Mammary epithelial cell (primary cell): Measurements from ENCODE around the gene CPHXL2.

Experiments
- CTCF ChIP-seq, 2 donors: IDR thresholded peaks in 1 of 2; conservative IDR thresholded peaks in 1 of 2; 2 replicates each; pipeline ENCODE4 v1.5.1; 2011 to 2012; ENCODE audit warnings: inconsistent platforms in 2 of 2, low read length in 2 of 2, mild to moderate bottlenecking in 2 of 2, control low read depth in 1 of 2, low read depth in 1 of 2; ENCODE audit not compliant: insufficient read depth in 1 of 2; ENCODE audit errors: extremely low read depth in 1 of 2
- EZH2 ChIP-seq: IDR thresholded peaks from 2 replicates; pipeline ENCODE4 v1.6.1; 2012; ENCODE audit warnings: low read length, inconsistent platforms, borderline replicate concordance

- no peak for TF ChIP-seq CTCF (conservative IDR thresholded peaks at IDR 0.05 in 1 of 2, IDR thresholded peaks at IDR 0.05 in 1 of 2; ENCODE audit: extremely low read depth in 1 of 2, insufficient read depth in 1 of 2, low read depth in 1 of 2, low read length in 2 of 2)
- no peak for TF ChIP-seq EZH2
Observed at GRCh38 chr16:75701361-75701760, 24.6 kb upstream of the CPHXL2 start, which contains the start of gene DUXB.
